ENCODE data around the gene RPH3AL.
"Not testable (repeated sequence)": the region's sequence is repeated elsewhere in the genome, so short reads cannot be mapped to it uniquely, and the experiment has no call there.

The RPH3AL gene

GRCh38 chr17:236641-237405 is 115.8 kb downstream of the RPH3AL start:
- no peak overlapping the region for H3K4me3 ChIP-seq (ENCODE audit: low read length)
- DNase-seq (ENCODE audit: low read depth, low spot score): no peak

DNA sequence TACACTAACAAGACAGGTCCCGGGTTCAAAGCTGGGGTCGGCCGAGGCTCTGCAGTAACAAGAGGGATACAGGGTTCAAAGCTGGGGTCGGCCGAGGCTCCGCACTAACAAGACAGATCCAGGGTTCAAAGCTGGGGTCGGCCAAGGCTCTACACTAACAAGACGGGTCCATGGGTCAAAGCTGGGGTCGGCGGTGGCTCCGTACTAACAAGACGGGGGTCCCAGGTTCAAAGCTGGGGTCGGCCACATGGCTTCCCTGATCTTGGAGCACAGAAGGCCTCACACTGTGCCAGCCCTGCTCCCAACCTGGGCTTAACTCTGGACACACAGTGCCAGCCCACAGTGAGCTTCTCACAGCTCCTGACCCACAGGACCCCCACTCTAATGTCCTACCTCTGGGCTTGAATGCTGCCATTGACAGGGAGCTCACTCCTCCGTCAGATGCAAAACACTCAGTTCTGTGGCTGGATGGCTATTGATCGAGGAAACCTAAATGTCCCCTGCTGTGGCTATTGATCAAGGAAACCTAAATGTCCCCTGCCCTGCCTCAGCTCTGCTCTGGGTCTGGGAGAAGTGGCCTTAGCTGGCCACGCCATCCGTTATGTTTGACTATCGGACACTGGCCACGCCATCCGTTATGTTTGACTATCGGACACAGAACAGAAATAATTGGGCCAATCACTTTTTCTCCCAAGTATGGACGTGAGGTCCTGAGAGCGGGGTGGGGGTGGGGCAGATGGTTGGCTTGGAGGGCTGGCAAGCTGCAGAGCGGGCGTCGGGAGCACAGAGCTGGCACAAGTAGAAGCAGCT is 116.6 kb downstream of the RPH3AL start:
- DNase-seq (ENCODE audit: low read depth, low spot score): no peak
- H3K4me3 ChIP-seq (ENCODE audit: low read length): no peak overlapping the region

DNA sequence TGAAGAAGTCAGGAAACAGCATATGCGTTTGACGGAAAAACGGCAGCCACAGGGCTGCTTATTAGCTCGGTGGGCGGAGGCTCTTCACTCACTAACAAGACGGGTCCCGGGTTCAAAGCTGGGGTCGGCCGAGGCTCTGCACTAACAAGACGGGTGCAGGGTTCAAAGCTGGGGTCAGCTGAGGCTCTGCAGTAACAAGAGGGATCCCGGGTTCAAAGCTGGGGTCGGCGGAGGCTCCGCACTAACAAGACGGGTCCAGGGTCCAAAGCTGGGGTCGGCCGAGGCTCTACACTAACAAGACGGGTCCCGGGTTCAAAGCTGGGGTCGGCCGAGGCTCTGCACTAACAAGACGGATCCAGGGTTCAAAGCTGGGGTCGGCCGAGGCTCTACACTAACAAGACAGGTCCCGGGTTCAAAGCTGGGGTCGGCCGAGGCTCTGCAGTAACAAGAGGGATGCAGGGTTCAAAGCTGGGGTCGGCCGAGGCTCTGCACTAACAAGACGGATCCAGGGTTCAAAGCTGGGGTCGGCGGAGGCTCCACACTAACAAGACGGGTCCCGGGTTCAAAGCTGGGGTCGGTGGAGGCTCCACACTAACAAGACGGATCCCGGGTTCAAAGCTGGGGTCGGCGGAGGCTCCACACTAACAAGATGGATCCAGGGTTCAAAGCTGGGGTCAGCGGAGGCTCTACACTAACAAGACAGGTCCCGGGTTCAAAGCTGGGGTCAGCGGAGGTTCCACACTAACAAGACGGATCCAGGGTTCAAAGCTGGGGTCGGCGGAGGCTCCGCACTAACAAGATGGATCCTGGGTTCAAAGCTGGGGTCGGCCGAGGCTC is 117.4 kb downstream of the RPH3AL start:
- not testable (repeated sequence) for DNase-seq (ENCODE audit: low read depth, low spot score); H3K4me3 ChIP-seq (ENCODE audit: low read length)

DNA sequence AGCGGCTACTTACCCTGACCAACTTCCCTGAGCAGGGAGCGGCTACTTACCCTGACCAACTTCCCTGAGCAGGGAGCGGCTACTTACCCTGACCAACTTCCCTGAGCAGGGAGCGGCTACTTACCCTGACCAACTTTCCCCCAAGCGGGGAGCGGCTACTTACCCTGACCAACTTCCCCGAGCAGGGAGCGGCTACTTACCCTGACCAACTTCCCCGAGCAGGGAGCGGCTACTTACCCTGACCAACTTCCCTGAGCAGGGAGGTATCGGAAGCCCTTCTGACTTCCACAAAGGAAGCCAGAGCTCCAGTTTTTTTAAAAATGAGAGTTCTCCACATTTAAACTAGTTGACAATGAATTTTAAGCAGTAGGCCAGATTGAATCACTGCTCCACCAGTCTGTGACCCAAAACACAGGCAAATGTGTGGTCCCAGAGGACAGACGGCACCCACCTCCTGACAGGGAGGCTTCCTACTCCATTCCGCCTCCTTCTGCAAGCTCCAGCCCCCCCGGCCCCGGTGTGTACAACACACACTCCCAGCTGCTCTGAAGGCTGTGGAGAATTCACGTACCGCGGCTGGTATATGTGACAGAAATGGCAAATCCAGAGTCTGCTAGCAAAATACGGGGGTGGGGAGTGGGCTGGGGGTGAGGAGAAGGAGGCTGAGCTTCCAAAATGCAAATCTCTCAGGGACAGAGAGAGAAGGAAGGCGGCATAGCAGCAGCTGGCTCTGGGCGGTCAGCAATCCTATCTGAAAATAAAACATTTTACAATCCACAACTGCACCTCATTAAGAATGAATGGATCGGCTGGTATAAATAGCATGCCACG is 118.2 kb downstream of the RPH3AL start:
- DNase-seq (ENCODE audit: low read depth, low spot score); H3K4me3 ChIP-seq (ENCODE audit: low read length): not testable (repeated sequence)

GRCh38 chr17:233473-233941 is 119.1 kb downstream of the RPH3AL start:
- H3K4me3 ChIP-seq (ENCODE audit: low read length): no peak overlapping the region
- DNase-seq (ENCODE audit: low read depth, low spot score): no peak

DNA sequence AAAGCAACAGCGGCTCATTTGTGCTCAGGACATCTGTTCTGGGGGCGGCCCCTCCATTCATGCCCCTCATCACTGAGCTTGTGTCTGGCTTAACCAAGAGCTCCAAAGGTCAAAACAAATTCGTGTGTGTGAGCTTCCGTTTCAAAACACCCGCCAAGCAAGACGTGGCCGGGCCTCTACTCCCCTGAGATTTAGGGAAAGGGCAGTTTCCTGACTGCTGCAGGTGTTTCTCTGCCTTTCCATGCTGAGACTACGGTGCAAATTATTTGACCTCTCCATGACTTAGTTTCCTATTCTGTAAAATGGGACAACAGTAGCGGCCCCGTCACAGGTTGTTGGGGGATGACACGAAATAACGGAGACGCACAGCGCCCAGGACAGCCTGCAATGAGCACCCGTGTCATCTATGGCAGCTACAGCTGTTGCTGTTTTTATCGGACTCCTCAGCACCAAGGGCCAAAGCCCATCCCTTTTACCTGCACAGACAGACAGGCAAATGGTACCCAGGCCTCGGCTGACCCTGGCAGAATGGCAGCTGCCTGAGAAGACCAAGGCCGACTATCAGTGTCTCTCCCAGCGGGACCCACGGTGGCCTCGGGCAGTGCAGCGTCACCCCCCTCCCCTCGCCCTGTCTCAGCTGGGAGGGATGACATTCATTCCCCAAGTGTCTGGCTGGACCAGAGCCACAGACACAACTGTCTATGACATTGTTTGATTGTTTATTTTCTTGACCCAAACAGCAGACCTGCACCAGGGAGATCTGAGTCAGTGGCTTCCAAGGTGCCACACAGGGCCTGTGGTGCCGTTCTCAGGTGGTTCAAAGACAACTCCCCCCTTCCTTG is 120.4 kb downstream of the RPH3AL start:
- DNase-seq (ENCODE audit: low read depth, low spot score): no peak

DNA sequence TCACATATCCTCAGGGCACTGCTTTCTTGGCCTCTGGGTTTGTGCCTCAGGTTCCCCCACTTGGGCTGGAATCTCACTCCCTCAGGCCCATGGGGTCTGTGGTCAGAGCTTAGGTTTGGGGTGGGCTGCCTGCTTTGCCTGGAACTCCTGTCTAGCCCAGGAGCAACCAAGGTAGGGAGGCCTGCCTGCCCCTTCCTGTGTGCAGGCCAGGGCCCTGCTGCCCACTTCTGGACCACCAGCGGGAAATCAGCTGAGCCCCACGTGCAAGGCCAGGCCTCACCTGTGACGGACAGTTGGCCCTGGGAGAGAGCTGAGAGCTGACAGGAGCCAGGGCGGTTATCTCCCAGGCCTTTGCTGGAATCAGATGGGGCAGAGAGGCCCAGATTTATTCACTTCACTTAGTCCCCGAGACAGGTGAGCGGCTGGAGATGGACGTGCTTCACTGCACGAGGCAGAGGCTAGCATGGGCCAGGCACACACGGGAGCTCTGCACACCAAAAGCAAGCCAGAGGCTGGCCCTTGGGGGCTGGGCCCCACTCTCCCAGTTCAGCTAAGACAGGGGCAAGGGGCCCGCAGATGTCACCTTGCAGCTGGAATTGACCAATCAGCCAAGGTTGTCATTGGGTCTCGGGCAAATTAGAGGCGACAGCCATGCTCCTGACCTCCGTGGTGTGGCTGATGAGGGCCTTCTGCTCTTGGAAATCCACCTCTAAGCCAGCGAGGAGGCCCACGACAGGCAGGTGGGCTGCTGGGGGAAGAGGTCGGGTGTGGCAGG is 121.2 kb downstream of the RPH3AL start:
- DNase-seq (ENCODE audit: low read depth, low spot score): no peak
- H3K4me3 ChIP-seq (ENCODE audit: low read length): no peak overlapping the region

More for the DNA sequence above, 120.4 kb downstream of the RPH3AL start:
- H3K4me3 ChIP-seq (ENCODE audit: low read length): no peak overlapping the region

DNA sequence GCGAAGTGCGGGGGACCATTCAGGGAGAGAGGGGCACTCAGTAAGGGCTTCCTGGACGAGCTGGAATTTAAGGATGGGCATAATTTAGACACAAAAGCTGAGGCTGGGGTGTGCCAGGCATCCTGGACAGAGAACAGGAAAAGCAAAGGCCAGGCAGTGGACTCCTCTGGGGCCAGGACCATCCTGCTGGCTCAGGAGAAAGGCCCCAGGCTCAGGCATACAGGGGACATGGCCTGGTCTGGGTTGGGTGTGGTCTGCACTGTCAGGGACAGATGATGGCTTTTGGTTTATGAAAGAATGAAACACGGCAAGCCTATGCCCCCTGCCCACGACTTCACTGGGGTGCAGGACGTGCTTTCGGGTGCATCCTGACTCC is 122.2 kb downstream of the RPH3AL start:
- DNase-seq (ENCODE audit: low read depth, low spot score): no peak

GRCh38 chr17:229709-230394 is 122.8 kb downstream of the RPH3AL start:
- no peak for DNase-seq (ENCODE audit: low read depth, low spot score)

More for the DNA sequence above, 122.2 kb downstream of the RPH3AL start:
- H3K4me3 ChIP-seq (ENCODE audit: low read length): no peak overlapping the region

GRCh38 chr17:228951-229708 is 123.5 kb downstream of the RPH3AL start:
- no peak for DNase-seq (ENCODE audit: low read depth, low spot score)
- no peak overlapping the region for H3K4me3 ChIP-seq (ENCODE audit: low read length)

More at GRCh38 chr17:229709-230394, 122.8 kb downstream of the RPH3AL start:
- H3K4me3 ChIP-seq (ENCODE audit: low read length): no peak overlapping the region

DNA sequence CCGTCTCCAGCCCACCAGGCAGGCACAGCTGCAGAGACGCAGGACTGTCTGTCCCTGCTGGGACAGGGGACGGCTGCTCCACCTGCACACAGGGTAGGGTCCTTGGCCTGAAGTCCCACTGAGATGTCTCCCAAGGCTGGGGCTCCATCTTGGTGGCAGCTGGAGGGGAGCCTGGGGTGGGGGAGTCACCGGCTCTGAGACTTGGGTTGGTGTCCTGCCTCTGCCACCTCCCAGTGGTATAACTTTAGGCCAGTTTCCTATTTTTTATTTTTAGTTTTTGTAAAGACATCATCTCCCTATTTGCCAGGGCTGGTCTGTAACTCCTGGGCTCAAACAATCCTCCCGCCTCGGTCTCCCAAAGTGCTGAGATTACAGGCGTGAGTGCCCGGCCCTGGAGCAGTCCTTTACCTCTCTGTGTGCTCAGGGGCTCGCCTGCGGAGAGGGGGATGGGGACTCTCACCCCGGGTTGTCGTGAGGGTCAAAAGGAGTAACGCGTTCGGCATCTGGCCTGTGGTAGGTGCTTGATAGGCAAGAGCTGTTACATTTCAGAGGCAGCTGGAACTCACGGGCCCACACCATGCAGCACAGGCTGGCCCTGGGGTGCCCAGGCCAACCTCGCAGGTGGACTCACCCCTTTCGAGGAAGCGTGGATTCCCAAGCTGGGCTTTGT is 124.5 kb downstream of the RPH3AL start:
- H3K4me3 ChIP-seq (ENCODE audit: low read length): no peak overlapping the region
- no peak for DNase-seq (ENCODE audit: low read depth, low spot score)

- no peak overlapping the region for H3K4me3 ChIP-seq (ENCODE audit: low read length)
- no peak for DNase-seq (ENCODE audit: low read depth, low spot score)
Observed at GRCh38 chr17:227078-227945, 125.3 kb downstream of the RPH3AL start.

GRCh38 chr17:226108-227077 is 126.2 kb downstream of the RPH3AL start:
- no peak for DNase-seq (ENCODE audit: low read depth, low spot score)
- H3K4me3 ChIP-seq (ENCODE audit: low read length): no peak overlapping the region

Measured in Jurkat, Clone E6-1 (cell line).